IMR-90 (cell line): Measurements from ENCODE around the gene IFNL3. TPM values are rescaled to one million over a fixed set of nuclear protein-coding genes. Genes with fewer than 3 reads are reported as not detected.

ENCODE experiments used
- ATAC-seq: fragments of 200-7000 bp; cut with Tn5 transposase; 2 replicates; pipeline ENCODE4 v1.9.1; 2020; ENCODE audit warnings: low read depth, mild to moderate bottlenecking, moderate library complexity
- BruUV-seq: library from RNA; stranded (reverse); fragments of 400-500 nt; replicated peaks from 2 replicates; lab custom pipeline; 2021; lab: Mats Ljungman, UMichigan
- CTCF ChIA-PET: fragments of 300-600 bp; formaldehyde crosslinking; extraction: SDS; loops from one replicate; lab custom pipeline; 2021; ENCODE audit warnings: antibody characterized with exemption; lab: Yijun Ruan, JAX
- POLR2A ChIA-PET: fragments of 300-600 bp; sonication (Branson Sonifier 250); formaldehyde crosslinking; loops from one replicate; lab custom pipeline; 2022; ENCODE audit warnings: antibody characterized with exemption; ENCODE audit not compliant: unreplicated experiment; lab: Charles Lee
- DNase-seq: peaks from one replicate; pipeline ENCODE4 v3.0.0; 2013
- H2AFZ ChIP-seq: replicated peaks from 2 replicates; pipeline ENCODE3; 2013; ENCODE audit warnings: low read length, mild to moderate bottlenecking; ENCODE audit not compliant: poor library complexity
- H2AK5ac ChIP-seq: 2 replicates; pipeline ENCODE4 v1.6.1; 2013; ENCODE audit warnings: low read depth, low read length, inconsistent platforms
- H2AK9ac ChIP-seq: replicated peaks from 2 replicates; pipeline ENCODE3; 2013; ENCODE audit warnings: mild to moderate bottlenecking, low read depth, low read length, moderate library complexity; ENCODE audit not compliant: poor library complexity
- H2BK120ac ChIP-seq: 2 replicates; pipeline ENCODE4 v1.6.1; 2013; ENCODE audit warnings: low read depth, low read length, inconsistent platforms
- H2BK15ac ChIP-seq: 3 replicates; pipeline ENCODE4 v1.6.1; 2013; ENCODE audit warnings: low read depth, low read length, inconsistent platforms
- H2BK20ac ChIP-seq: 2 replicates; pipeline ENCODE4 v1.6.1; 2013; ENCODE audit warnings: low read depth, mild to moderate bottlenecking, inconsistent platforms, low read length, moderate library complexity
- H2BK5ac ChIP-seq: 2 replicates; pipeline ENCODE4 v1.6.1; 2013; ENCODE audit warnings: mild to moderate bottlenecking, low read depth, low read length, inconsistent platforms; ENCODE audit not compliant: poor library complexity, severe bottlenecking
- H3K14ac ChIP-seq: replicated peaks from 2 replicates; pipeline ENCODE4 v1.6.1; 2013; ENCODE audit warnings: low read depth, low read length, inconsistent platforms
- H3K18ac ChIP-seq: 2 replicates; pipeline ENCODE4 v1.6.1; 2013; ENCODE audit warnings: low read depth, low read length, control low read depth
- H3K23ac ChIP-seq: 2 replicates; pipeline ENCODE4 v1.6.1; 2013; ENCODE audit warnings: low read depth, low read length, inconsistent platforms
- H3K27ac ChIP-seq: 2 replicates; pipeline ENCODE4 v1.5.1; 2013; ENCODE audit warnings: mild to moderate bottlenecking, control low read depth, low read length; ENCODE audit not compliant: insufficient read depth
- H3K27me3 ChIP-seq: 2 replicates; pipeline ENCODE4 v1.6.1; 2013; ENCODE audit warnings: low read length; ENCODE audit not compliant: control insufficient read depth, insufficient read depth
- H3K36me3 ChIP-seq: 2 replicates; pipeline ENCODE4 v1.6.1; 2013; ENCODE audit warnings: low read length, mixed read lengths; ENCODE audit not compliant: control insufficient read depth, insufficient read depth
- H3K4ac ChIP-seq: 2 replicates; pipeline ENCODE4 v1.6.1; 2013; ENCODE audit warnings: low read depth, low read length, inconsistent platforms
- H3K4me1 ChIP-seq: 2 replicates; pipeline ENCODE4 v1.6.1; 2013; ENCODE audit warnings: low read length, mixed read lengths; ENCODE audit not compliant: control insufficient read depth, insufficient read depth
- H3K4me2 ChIP-seq: 2 replicates; pipeline ENCODE4 v1.6.1; 2013; ENCODE audit warnings: low read depth, mild to moderate bottlenecking, control low read depth, low read length, moderate library complexity
- H3K4me3 ChIP-seq: 2 replicates; pipeline ENCODE4 v1.5.1; 2013; ENCODE audit warnings: low read depth, mild to moderate bottlenecking, control low read depth, low read length, moderate library complexity; ENCODE audit not compliant: insufficient read depth
- H3K56ac ChIP-seq: 2 replicates; pipeline ENCODE4 v1.6.1; 2013; ENCODE audit warnings: low read length, inconsistent platforms; ENCODE audit not compliant: insufficient read depth; ENCODE audit errors: extremely low read depth
- H3K79me1 ChIP-seq, 2 experiments: 2 replicates each; pipeline ENCODE4 v1.6.1; 2013; ENCODE audit warnings: low read length in 2 of 2, inconsistent platforms in 1 of 2, low read depth in 1 of 2
- H3K9ac ChIP-seq: 2 replicates; pipeline ENCODE4 v1.6.1; 2013; ENCODE audit warnings: low read depth, low read length, control low read depth
- H3K9me1 ChIP-seq: 2 replicates; pipeline ENCODE4 v1.6.1; 2013; ENCODE audit warnings: low read length, inconsistent platforms; ENCODE audit not compliant: insufficient read depth
- H3K9me3 ChIP-seq: 2 replicates; pipeline ENCODE4 v1.6.1; 2013; ENCODE audit warnings: low read length; ENCODE audit not compliant: control insufficient read depth, insufficient read depth
- H4K20me1 ChIP-seq: 2 replicates; pipeline ENCODE4 v1.6.1; 2013; ENCODE audit warnings: low read length, inconsistent platforms; ENCODE audit not compliant: insufficient read depth
- H4K5ac ChIP-seq: 2 replicates; pipeline ENCODE4 v1.6.1; 2013; ENCODE audit warnings: mild to moderate bottlenecking, low read depth, low read length, control low read depth
- H4K8ac ChIP-seq, 2 experiments: 2 replicates each; pipeline ENCODE4 v1.6.1; 2013; ENCODE audit warnings: low read depth in 2 of 2, low read length in 2 of 2, control low read depth in 1 of 2, inconsistent platforms in 1 of 2
- H4K91ac ChIP-seq: 2 replicates; pipeline ENCODE4 v1.6.1; 2013; ENCODE audit warnings: low read depth, low read length, inconsistent platforms; ENCODE audit not compliant: insufficient read depth
- CEBPB ChIP-seq: IDR thresholded peaks from 2 replicates; pipeline ENCODE4 v1.6.1; 2012; ENCODE audit warnings: low read depth, low read length, improper control_type of control experiment
- CHD1 ChIP-seq: IDR thresholded peaks from 2 replicates; pipeline ENCODE4 v1.6.1; 2012; ENCODE audit warnings: low read depth, low read length, improper control_type of control experiment
- MAZ ChIP-seq: IDR thresholded peaks from 2 replicates; pipeline ENCODE4 v1.6.1; 2012; ENCODE audit warnings: low read depth, mild to moderate bottlenecking, low read length, improper control_type of control experiment, moderate library complexity, borderline replicate concordance
- POLR2A ChIP-seq: IDR thresholded peaks from 2 replicates; pipeline ENCODE4 v1.6.1; 2012; ENCODE audit warnings: mild to moderate bottlenecking, low read depth, low read length
- SMC3 ChIP-seq: fragments of 150-350 bp; IDR thresholded peaks from 2 replicates; pipeline ENCODE4 v1.6.1; 2016; ENCODE audit warnings: low read depth, mild to moderate bottlenecking, antibody characterized with exemption, low read length, moderate library complexity
- WGBS, 2 experiments: methylation state at CpG; one replicate each; pipeline versions ENCODE4 v1.1.5 to v1.1.7; 2013; ENCODE audit warnings: missing lambda C conversion rate in 2 of 2; ENCODE audit not compliant: insufficient read length in 1 of 2; ENCODE audit errors: extremely low coverage in 2 of 2; 5-methylcytosine and 5-hydroxymethylcytosine counted together
- dilution Hi-C: fragments of 300-500 bp; cut with HindIII; formaldehyde crosslinking; loops from one replicate; pipeline ENCODE4 v1.14.3; 2018; ENCODE audit warnings: low sequenced_read_pairs; ENCODE audit not compliant: unreplicated experiment
- in situ Hi-C: fragments of 300-500 bp; cut with MboI; formaldehyde crosslinking; loops from 3 replicates; pipeline ENCODE4 v1.14.3; 2019; ENCODE audit warnings: low sequenced_read_pairs, inconsistent platforms, mixed read lengths
- intact Hi-C: fragments of 100-400 bp; cut with micrococcal nuclease; formaldehyde crosslinking; loops from 2 replicates; pipeline ENCODE4 v1.10.0; 2022
- polyA plus RNA-seq, 3 experiments: library from polyadenylated mRNA; depleted of rRNA; stranded (reverse); fragments of >200 nt; gene quantifications; 2 replicates each; pipeline ENCODE4 v1.2.3, GENCODE V29; 2012; ENCODE audit warnings: low replicate concordance in 1 of 3
- total RNA-seq: library from RNA; depleted of rRNA; stranded (reverse); fragments of >200 nt; gene quantifications from 2 replicates; pipeline ENCODE4 v1.2.3, GENCODE V29; 2012
- TF ChIP-seq, protein P1 (sequence below): fragments of 150-350 bp; IDR thresholded peaks from 2 replicates; pipeline ENCODE4 v1.6.1; 2016; ENCODE audit warnings: low read depth, mild to moderate bottlenecking, low read length, moderate library complexity, borderline replicate concordance
- TF ChIP-seq, protein P2 (sequence below): fragments of 150-350 bp; IDR thresholded peaks from 2 replicates; pipeline ENCODE4 v1.6.1; 2017; ENCODE audit warnings: mild to moderate bottlenecking, antibody characterized with exemption, low read length, low read depth

The IFNL3 gene
- total and polyA plus RNA-seq, 2 of the 4 experiments (the other 2 are of a cell fraction) = not detected

DNA sequence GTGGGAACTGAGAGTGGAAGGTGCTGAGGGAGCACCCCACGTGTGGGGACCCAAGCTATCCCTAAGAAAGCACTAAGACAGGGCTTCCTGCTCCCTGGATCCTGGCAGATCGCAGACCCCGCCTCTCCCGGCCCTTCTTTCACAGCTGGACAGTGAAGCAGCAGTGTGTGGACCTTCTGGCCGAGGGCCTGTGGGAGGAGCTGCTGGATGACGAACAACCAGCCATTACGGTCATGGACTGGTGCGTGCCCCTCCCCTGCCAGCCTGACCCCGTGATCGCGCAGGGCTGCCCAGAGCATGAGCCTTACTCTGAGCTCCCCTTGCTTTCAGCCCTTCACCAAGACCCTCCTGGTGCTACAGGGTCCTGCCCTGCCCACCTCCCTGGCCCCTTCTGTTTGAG lies 45.8 kb downstream of the IFNL3 start:
- H2AFZ ChIP-seq = peak overlapping the region; percentile 87
- peak; percentile 95 for ATAC-seq

More for the DNA sequence above, 45.8 kb downstream of the IFNL3 start:
- no peak overlapping the region for H3K14ac ChIP-seq
- H3K27me3 ChIP-seq = peaks cover 57% of the 10 kb centered on the region
- H4K8ac ChIP-seq = no peak overlapping the region
- no peak overlapping the region for H3K9ac ChIP-seq
- H4K20me1 ChIP-seq = no peaks in the 10 kb centered on the region
- in situ Hi-C loops (no loop called here), intact Hi-C loops (loop anchor here (5.0 kb wide), 1 partner anchor 128 kb away; no protein-coding TSS in a partner anchor), dilution Hi-C loops (no loop called here)
- no peak overlapping the region for H3K23ac ChIP-seq
- H3K79me1 ChIP-seq = no peaks in the 10 kb centered on the region
- no peak overlapping the region for H2BK20ac ChIP-seq
- H3K4me1 ChIP-seq = no peaks in the 10 kb centered on the region; the same call in 1 of the 2 replicates
- 15% methylated on average over 5 of the region's 11 CpGs; no CpG with 5 or more reads in 1 of the 2 experiments for WGBS, 2 experiments
- no peak overlapping the region for H3K4ac ChIP-seq
- no peaks in the 10 kb centered on the region for H3K9me3 ChIP-seq
- no peak overlapping the region for H3K18ac ChIP-seq
- H3K27ac ChIP-seq = no peak overlapping the region
- H2BK15ac ChIP-seq = no peak overlapping the region
- H2AK9ac ChIP-seq = peak overlapping the region; percentile 44
- H3K9me1 ChIP-seq = no peaks in the 10 kb centered on the region
- H3K4me2 ChIP-seq = peak overlapping the region; percentile 45
- H3K36me3 ChIP-seq = no peaks in the 10 kb centered on the region
- TF ChIP-seq CEBPB (no peak), SMC3 (no peak), POLR2A (no peak), CHD1 (no peak), MAZ (no peak)
- TF ChIP-seq, protein P1, sequence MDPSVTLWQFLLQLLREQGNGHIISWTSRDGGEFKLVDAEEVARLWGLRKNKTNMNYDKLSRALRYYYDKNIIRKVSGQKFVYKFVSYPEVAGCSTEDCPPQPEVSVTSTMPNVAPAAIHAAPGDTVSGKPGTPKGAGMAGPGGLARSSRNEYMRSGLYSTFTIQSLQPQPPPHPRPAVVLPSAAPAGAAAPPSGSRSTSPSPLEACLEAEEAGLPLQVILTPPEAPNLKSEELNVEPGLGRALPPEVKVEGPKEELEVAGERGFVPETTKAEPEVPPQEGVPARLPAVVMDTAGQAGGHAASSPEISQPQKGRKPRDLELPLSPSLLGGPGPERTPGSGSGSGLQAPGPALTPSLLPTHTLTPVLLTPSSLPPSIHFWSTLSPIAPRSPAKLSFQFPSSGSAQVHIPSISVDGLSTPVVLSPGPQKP = no peak
- TF ChIP-seq, protein P2, sequence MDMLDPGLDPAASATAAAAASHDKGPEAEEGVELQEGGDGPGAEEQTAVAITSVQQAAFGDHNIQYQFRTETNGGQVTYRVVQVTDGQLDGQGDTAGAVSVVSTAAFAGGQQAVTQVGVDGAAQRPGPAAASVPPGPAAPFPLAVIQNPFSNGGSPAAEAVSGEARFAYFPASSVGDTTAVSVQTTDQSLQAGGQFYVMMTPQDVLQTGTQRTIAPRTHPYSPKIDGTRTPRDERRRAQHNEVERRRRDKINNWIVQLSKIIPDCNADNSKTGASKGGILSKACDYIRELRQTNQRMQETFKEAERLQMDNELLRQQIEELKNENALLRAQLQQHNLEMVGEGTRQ = peak; percentile 68; the same call in 1 of the 2 replicates
- no peak overlapping the region for H2BK120ac ChIP-seq
- BruUV-seq = no TSS peak
- peak; percentile 63 for DNase-seq
- ChIA-PET POLR2A (interaction anchor here (0.5 kb wide), 1 partner anchor 35 kb away, joined by 11 read pairs; no protein-coding TSS in a partner anchor), CTCF (interaction anchor here (0.7 kb wide), 1 partner anchor 135 kb away, joined by 5 read pairs; no protein-coding TSS in a partner anchor)
- no peak overlapping the region for H3K56ac ChIP-seq
- no peak overlapping the region for H2AK5ac ChIP-seq
- no peak overlapping the region for H2BK5ac ChIP-seq
- H4K5ac ChIP-seq = no peak overlapping the region; the same call in 1 of the 2 replicates
- no peak overlapping the region for H3K4me3 ChIP-seq
- H4K91ac ChIP-seq = no peak overlapping the region
